PC-3 (cell line): ENCODE measurements around the gene PLEKHN1. TPM values are rescaled to one million over a fixed set of nuclear protein-coding genes. Genes with fewer than 3 reads are reported as not detected.

ENCODE experiments used
- ATAC-seq: fragments of 200-7000 bp; cut with Tn5 transposase; 2 replicates; pipeline ENCODE4 v1.9.1; 2020; ENCODE audit warnings: mild to moderate bottlenecking, moderate library complexity
- BruUV-seq: library from RNA; stranded (reverse); fragments of 400-500 nt; replicated peaks from 2 replicates; lab custom pipeline; 2021; lab: Mats Ljungman, UMichigan
- CTCF ChIA-PET: fragments of 300-600 bp; sonication (Branson Sonifier 250); formaldehyde crosslinking; loops from one replicate; lab custom pipeline; 2022; ENCODE audit warnings: antibody characterized with exemption; lab: Charles Lee
- POLR2A ChIA-PET: fragments of 300-600 bp; sonication (Branson Sonifier 250); formaldehyde crosslinking; loops from one replicate; lab custom pipeline; 2022; ENCODE audit warnings: antibody characterized with exemption; ENCODE audit not compliant: unreplicated experiment; lab: Charles Lee
- DNase-seq: peaks from one replicate; pipeline ENCODE4 v3.0.0-alpha.2; 2015
- H2AFZ ChIP-seq: fragments of 300-600 bp; sonication (generic); 2 replicates; pipeline ENCODE4 v1.6.0; 2016; ENCODE audit warnings: antibody characterized with exemption, low read length
- H3F3A ChIP-seq: fragments of 300-600 bp; sonication (generic); one replicate; pipeline ENCODE4 v1.6.0; 2017; ENCODE audit warnings: antibody characterized with exemption, low read length, control low read depth, mild to moderate bottlenecking; ENCODE audit not compliant: unreplicated experiment
- H3K27ac ChIP-seq: fragments of 300-600 bp; sonication (generic); 2 replicates; pipeline ENCODE4 v1.5.1; 2016; ENCODE audit warnings: mild to moderate bottlenecking, low read length
- H3K27me3 ChIP-seq: fragments of 300-600 bp; sonication (generic); 2 replicates; pipeline ENCODE4 v1.6.1; 2016; ENCODE audit warnings: low read length, mixed read lengths
- H3K36me3 ChIP-seq: fragments of 300-600 bp; sonication (generic); 2 replicates; pipeline ENCODE4 v1.6.1; 2016; ENCODE audit warnings: low read depth, mixed run types, low read length, mixed read lengths
- H3K4me1 ChIP-seq: fragments of 300-600 bp; sonication (generic); 2 replicates; pipeline ENCODE4 v1.5.1; 2016; ENCODE audit warnings: low read length; ENCODE audit not compliant: insufficient read depth
- H3K4me2 ChIP-seq: fragments of 300-600 bp; sonication (generic); 2 replicates; pipeline ENCODE4 v1.6.0; 2016; ENCODE audit warnings: low read length
- H3K4me3 ChIP-seq: fragments of 300-600 bp; sonication (generic); 2 replicates; pipeline ENCODE4 v1.5.1; 2016; ENCODE audit warnings: mild to moderate bottlenecking, low read length, mixed read lengths
- H3K79me2 ChIP-seq: fragments of 300-600 bp; sonication (generic); 2 replicates; pipeline ENCODE4 v1.6.1; 2017; ENCODE audit warnings: low read length, mixed read lengths
- H3K9ac ChIP-seq: fragments of 300-600 bp; sonication (generic); 2 replicates; pipeline ENCODE4 v1.6.0; 2016; ENCODE audit warnings: mild to moderate bottlenecking, low read length
- H3K9me2 ChIP-seq: fragments of 300-600 bp; sonication (generic); replicated peaks from 2 replicates; pipeline ENCODE4 v1.6.1; 2016; ENCODE audit warnings: mixed run types, low read length, mixed read lengths
- H3K9me3 ChIP-seq: fragments of 300-600 bp; sonication (generic); 2 replicates; pipeline ENCODE4 v1.6.1; 2016; ENCODE audit warnings: low read length, mixed read lengths
- H4K20me1 ChIP-seq: fragments of 300-600 bp; sonication (generic); 2 replicates; pipeline ENCODE4 v1.6.1; 2016; ENCODE audit warnings: low read length, mixed read lengths
- EZH2 ChIP-seq: fragments of 300-600 bp; sonication (generic); IDR thresholded peaks from one replicate; pipeline ENCODE4 v1.6.1; 2017; ENCODE audit warnings: antibody characterized with exemption, mild to moderate bottlenecking, low read length; ENCODE audit not compliant: unreplicated experiment
- EZH2phosphoT487 ChIP-seq: fragments of 300-600 bp; sonication (generic); IDR thresholded peaks from 2 replicates; pipeline ENCODE4 v1.6.1; 2018; ENCODE audit warnings: mild to moderate bottlenecking, antibody characterized with exemption, low read length, borderline replicate concordance
- intact Hi-C: fragments of 100-400 bp; cut with micrococcal nuclease; formaldehyde crosslinking; loops from 2 replicates; pipeline ENCODE4 v1.9.0; 2023
- total RNA-seq: library from RNA; depleted of rRNA; stranded (reverse); fragments of >200 nt; gene quantifications from 2 replicates; pipeline ENCODE4 v1.2.3, GENCODE V29; 2014
- TF ChIP-seq, protein P1 (sequence below): fragments of 300-600 bp; sonication (generic); conservative IDR thresholded peaks from 2 replicates; pipeline ENCODE4 v1.5.1; 2017; ENCODE audit warnings: antibody characterized with exemption, low read depth, mild to moderate bottlenecking, low read length

The PLEKHN1 gene
- total RNA-seq, 1 experiment from 2014 or later, result 14.0 TPM

GRCh38 chr1:970242-970972, 4.1 kb downstream of the PLEKHN1 start:
- POLR2A ChIA-PET, result no interaction called here
- Histone ChIP-seq H3K9ac (no peak overlapping the region), H3K27ac (no peak overlapping the region), H3K9me2 (no peaks in the 10 kb centered on the region), H3K79me2 (peaks cover 15% of the 10 kb centered on the region), H3F3A (no peaks in the 10 kb centered on the region), H2AFZ (no peak overlapping the region), H3K27me3 (no peaks in the 10 kb centered on the region), H3K4me2 (no peak overlapping the region), H4K20me1 (no peaks in the 10 kb centered on the region), H3K4me1 (peaks cover 26% of the 10 kb centered on the region), H3K36me3 (no peaks in the 10 kb centered on the region), H3K9me3 (no peaks in the 10 kb centered on the region), H3K4me3 (no peak overlapping the region)
- BruUV-seq, result no TSS peak
- intact Hi-C loops, result no loop called here
- DNase-seq, result no peak
- CTCF ChIA-PET, result no interaction called here
- no peak for ATAC-seq
- TF ChIP-seq EZH2phosphoT487 (no peak), EZH2 (no peak)
- TF ChIP-seq, protein P1, sequence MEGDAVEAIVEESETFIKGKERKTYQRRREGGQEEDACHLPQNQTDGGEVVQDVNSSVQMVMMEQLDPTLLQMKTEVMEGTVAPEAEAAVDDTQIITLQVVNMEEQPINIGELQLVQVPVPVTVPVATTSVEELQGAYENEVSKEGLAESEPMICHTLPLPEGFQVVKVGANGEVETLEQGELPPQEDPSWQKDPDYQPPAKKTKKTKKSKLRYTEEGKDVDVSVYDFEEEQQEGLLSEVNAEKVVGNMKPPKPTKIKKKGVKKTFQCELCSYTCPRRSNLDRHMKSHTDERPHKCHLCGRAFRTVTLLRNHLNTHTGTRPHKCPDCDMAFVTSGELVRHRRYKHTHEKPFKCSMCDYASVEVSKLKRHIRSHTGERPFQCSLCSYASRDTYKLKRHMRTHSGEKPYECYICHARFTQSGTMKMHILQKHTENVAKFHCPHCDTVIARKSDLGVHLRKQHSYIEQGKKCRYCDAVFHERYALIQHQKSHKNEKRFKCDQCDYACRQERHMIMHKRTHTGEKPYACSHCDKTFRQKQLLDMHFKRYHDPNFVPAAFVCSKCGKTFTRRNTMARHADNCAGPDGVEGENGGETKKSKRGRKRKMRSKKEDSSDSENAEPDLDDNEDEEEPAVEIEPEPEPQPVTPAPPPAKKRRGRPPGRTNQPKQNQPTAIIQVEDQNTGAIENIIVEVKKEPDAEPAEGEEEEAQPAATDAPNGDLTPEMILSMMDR, result no peak

- Histone ChIP-seq H3K79me2 (peaks cover 15% of the 10 kb centered on the region), H3K36me3 (no peaks in the 10 kb centered on the region), H3K4me1 (peaks cover 26% of the 10 kb centered on the region), H3K4me3 (no peak overlapping the region), H3F3A (no peaks in the 10 kb centered on the region), H3K9me3 (no peaks in the 10 kb centered on the region), H3K9ac (no peak overlapping the region), H4K20me1 (no peaks in the 10 kb centered on the region), H2AFZ (no peak overlapping the region), H3K4me2 (no peak overlapping the region), H3K27ac (no peak overlapping the region), H3K9me2 (no peaks in the 10 kb centered on the region), H3K27me3 (no peaks in the 10 kb centered on the region)
- no TSS peak for BruUV-seq
- ChIA-PET CTCF (no interaction called here), POLR2A (no interaction called here)
- no peak for ATAC-seq
- DNase-seq, result no peak
- TF ChIP-seq EZH2phosphoT487 (no peak), EZH2 (no peak)
- TF ChIP-seq, protein P1, result no peak
- intact Hi-C loops, result no loop called here
These were observed 4.9 kb downstream of the PLEKHN1 start for GRCh38 chr1:970973-971730.
